ENCODE measurements around the gene OPN1SW.
A peak's percentile ranks its signal among the peaks of the same experiment; 100 is the strongest.

Gene OPN1SW

GRCh38 chr7:128757203-128757602 lies 18.4 kb downstream of the OPN1SW start:
- DNase-seq = no peak

- DNase-seq = peak; percentile 81
Observed at GRCh38 chr7:128755819-128756476, 19.6 kb downstream of the OPN1SW start.

- DNase-seq = no peak
Observed at GRCh38 chr7:128755075-128755818, 20.3 kb downstream of the OPN1SW start.

GRCh38 chr7:128752251-128752650 lies 23.3 kb downstream of the OPN1SW start:
- no peak for DNase-seq

GRCh38 chr7:128747327-128748079 lies 28.1 kb downstream of the OPN1SW start:
- DNase-seq = no peak

- DNase-seq = no peak
Observed at GRCh38 chr7:128745706-128746105, 29.9 kb downstream of the OPN1SW start.

- no peak for DNase-seq
Observed at GRCh38 chr7:128744366-128744905, 31.2 kb downstream of the OPN1SW start.

- DNase-seq = no peak
Observed at GRCh38 chr7:128743112-128743772, 32.4 kb downstream of the OPN1SW start.

GRCh38 chr7:128742206-128742605 lies 33.4 kb downstream of the OPN1SW start:
- no peak for DNase-seq

GRCh38 chr7:128741491-128741890 lies 34.1 kb downstream of the OPN1SW start:
- DNase-seq = no peak

- no peak for DNase-seq
Observed at GRCh38 chr7:128740996-128741395, 34.6 kb downstream of the OPN1SW start.

- no peak for DNase-seq
Observed at GRCh38 chr7:128739990-128740682, 35.5 kb downstream of the OPN1SW start.

GRCh38 chr7:128739048-128739962 lies 36.3 kb downstream of the OPN1SW start, which contains the start of gene CALU:
CALU (plus strand) TSS chr7:128739359; CDS start chr7:128748584, 9,225 bp downstream.
- peak; percentile 78 for DNase-seq

- no peak for DNase-seq
Observed at GRCh38 chr7:128738570-128739047, 37.0 kb downstream of the OPN1SW start.

- no peak for DNase-seq
Observed at GRCh38 chr7:128737867-128738385, 37.7 kb downstream of the OPN1SW start.

- DNase-seq = no peak
Observed at GRCh38 chr7:128737441-128737840, 38.2 kb downstream of the OPN1SW start.

GRCh38 chr7:128735436-128735835 lies 40.2 kb downstream of the OPN1SW start:
- DNase-seq = no peak

GRCh38 chr7:128734890-128735289 lies 40.7 kb downstream of the OPN1SW start:
- no peak for DNase-seq

- DNase-seq = no peak
Observed at GRCh38 chr7:128733278-128733645, 42.3 kb downstream of the OPN1SW start.

- no peak for DNase-seq
Observed at GRCh38 chr7:128732521-128733277, 42.9 kb downstream of the OPN1SW start.

Data from NCI-H446 treated with DMSO at 0.1 percent for 48 hours (cell line).